Activated B cell treated with CpG ODN at 0.5 μM for 24 hours (primary cell): ENCODE measurements around the gene DGLUCY. TPM values are rescaled to one million over a fixed set of nuclear protein-coding genes. Genes with fewer than 3 reads are reported as not detected.
"Not testable (repeated sequence)": the region's sequence is repeated elsewhere in the genome, so short reads cannot be mapped to it uniquely, and the experiment has no call there.

Source experiments
- ATAC-seq: fragments of 200-7000 bp; cut with Tn5 transposase; one replicate; pipeline ENCODE4 v1.10.0; 2021; ENCODE audit warnings: low read depth, mild to moderate bottlenecking, moderate library complexity
- CTCF ChIA-PET: fragments of 350-600 bp; sonication (Branson Sonifier 250); formaldehyde crosslinking; loops from one replicate; lab custom pipeline; 2021; ENCODE audit warnings: antibody characterized with exemption; lab: Charles Lee
- POLR2A ChIA-PET: fragments of 350-600 bp; sonication (Branson Sonifier 250); formaldehyde crosslinking; loops from one replicate; lab custom pipeline; 2021; ENCODE audit warnings: antibody characterized with exemption; lab: Charles Lee
- DNase-seq: peaks from one replicate; pipeline ENCODE4 v3.0.0; 2022
- H3K27ac Mint-ChIP-seq: one replicate; pipeline ENCODE4 v1.8.0; 2020; ENCODE audit warnings: mixed read lengths
- H3K27me3 Mint-ChIP-seq: one replicate; pipeline ENCODE4 v1.8.0; 2021; ENCODE audit warnings: mixed read lengths
- H3K36me3 Mint-ChIP-seq: one replicate; pipeline ENCODE4 v1.8.0; 2021; ENCODE audit warnings: low read depth, mixed read lengths
- H3K4me1 Mint-ChIP-seq: one replicate; pipeline ENCODE4 v1.8.0; 2021; ENCODE audit warnings: mixed read lengths
- H3K4me3 Mint-ChIP-seq: one replicate; pipeline ENCODE4 v1.8.0; 2020; ENCODE audit warnings: mild to moderate bottlenecking, mixed read lengths
- H3K9me3 Mint-ChIP-seq: one replicate; pipeline ENCODE4 v1.8.0; 2020; ENCODE audit warnings: mixed read lengths
- CTCF ChIP-seq: fragments of 200-600 bp; IDR thresholded peaks from one replicate; pipeline ENCODE4 v1.8.0; 2022; ENCODE audit warnings: antibody characterized with exemption, mild to moderate bottlenecking
- intact Hi-C: fragments of 100-400 bp; cut with micrococcal nuclease; formaldehyde crosslinking; loops from one replicate; pipeline ENCODE4 v1.15.1; 2024
- total RNA-seq: library from RNA; stranded (reverse); gene quantifications from 2 replicates; pipeline ENCODE4 v1.2.3, GENCODE V29; 2022

DGLUCY gene
- total RNA-seq, 1 donor from 2014 or later = 92.7 TPM

DNA sequence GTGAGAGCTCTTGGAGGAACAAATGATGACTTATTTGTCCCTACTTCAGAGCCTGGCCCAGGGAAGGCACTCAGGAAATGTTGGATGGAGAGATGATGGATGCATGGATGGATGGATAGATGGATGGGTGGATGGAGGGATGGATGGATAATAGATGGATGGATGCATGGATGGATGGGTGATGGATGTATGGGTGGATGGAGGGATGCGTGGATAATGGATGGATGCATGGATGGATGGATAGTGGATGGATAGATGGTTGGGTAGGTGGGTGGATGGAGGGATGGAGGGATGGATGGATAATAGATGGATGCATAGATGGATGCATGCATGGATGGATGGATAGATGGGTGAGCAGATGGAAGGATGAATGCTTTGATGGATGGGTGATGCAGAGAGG is 107.4 kb downstream of the DGLUCY start:
- peaks cover 14% of the 10 kb centered on the region for H3K4me1 Mint-ChIP-seq
- ATAC-seq (no peak), DNase-seq (no peak)
- intact Hi-C loops = no loop called here
- no peak for TF ChIP-seq CTCF
- ChIA-PET CTCF (no interaction called here), POLR2A (no interaction called here)
- H3K27ac Mint-ChIP-seq = no peak overlapping the region
- no peaks in the 10 kb centered on the region for H3K9me3 Mint-ChIP-seq
- peaks cover 64% of the 10 kb centered on the region for H3K36me3 Mint-ChIP-seq
- H3K27me3 Mint-ChIP-seq = no peaks in the 10 kb centered on the region
- H3K4me3 Mint-ChIP-seq = no peak overlapping the region

GRCh38 chr14:91223028-91223783 is 109.3 kb downstream of the DGLUCY start:
- Mint-ChIP-seq H3K9me3 (no peaks in the 10 kb centered on the region), H3K4me1 (peaks cover 33% of the 10 kb centered on the region), H3K36me3 (peaks cover 47% of the 10 kb centered on the region), H3K4me3 (no peak overlapping the region), H3K27ac (peak overlapping the region; percentile 50), H3K27me3 (no peaks in the 10 kb centered on the region)
- no peak for TF ChIP-seq CTCF
- intact Hi-C loops = no loop called here
- DNase-seq (no peak), ATAC-seq (no peak)
- POLR2A ChIA-PET = no interaction called here
- CTCF ChIA-PET = interaction anchor here (1.7 kb wide), 1 partner anchor 46 kb away, joined by 4 read pairs; no protein-coding TSS in a partner anchor

DNA sequence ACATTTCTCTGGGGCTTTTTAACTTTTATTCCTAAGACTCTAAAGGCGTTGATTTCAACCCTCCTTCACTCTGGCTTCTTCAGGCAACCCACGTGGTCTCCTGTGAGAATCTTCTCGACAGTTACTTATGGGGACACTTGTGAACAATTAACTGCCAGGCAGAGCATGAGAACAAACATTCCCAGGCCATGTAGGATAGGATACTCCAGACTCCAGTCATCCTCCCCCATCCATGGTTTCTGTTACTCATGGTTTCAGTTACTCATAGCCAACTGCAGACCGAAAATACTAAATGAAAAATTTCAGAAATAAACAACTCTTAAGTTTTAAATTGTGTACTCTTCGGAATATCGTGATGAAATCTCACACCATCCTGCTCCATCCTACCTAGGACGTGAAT is 111.2 kb downstream of the DGLUCY start:
- Mint-ChIP-seq H3K4me3 (no peak overlapping the region), H3K27me3 (no peaks in the 10 kb centered on the region), H3K4me1 (peaks cover 51% of the 10 kb centered on the region), H3K27ac (no peak overlapping the region), H3K36me3 (peaks cover 41% of the 10 kb centered on the region), H3K9me3 (no peaks in the 10 kb centered on the region)
- POLR2A ChIA-PET = no interaction called here
- CTCF ChIA-PET = no interaction called here
- intact Hi-C loops = no loop called here
- DNase-seq (no peak), ATAC-seq (no peak)
- no peak for TF ChIP-seq CTCF

DNA sequence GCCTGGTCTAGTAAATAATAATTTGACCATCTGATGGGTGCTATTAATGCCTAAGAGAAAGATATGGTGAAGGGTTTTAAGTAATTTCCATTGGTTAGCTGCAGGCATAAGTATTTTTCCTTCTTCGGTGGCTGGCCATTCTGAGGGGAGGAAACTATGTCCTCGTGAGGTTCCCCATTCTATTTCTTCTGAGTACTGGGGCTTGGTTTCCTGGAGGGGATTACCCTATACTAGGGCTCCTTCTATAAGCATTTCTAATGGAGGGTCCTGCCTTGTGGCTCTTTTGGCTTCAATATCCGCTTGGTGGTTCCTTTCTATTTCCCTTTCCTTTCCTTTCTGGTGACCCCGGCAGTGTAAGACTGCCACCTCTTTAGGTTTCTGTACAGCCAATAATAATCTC is 112.5 kb downstream of the DGLUCY start:
- H3K27ac Mint-ChIP-seq, H3K27me3 Mint-ChIP-seq, H3K9me3 Mint-ChIP-seq, ATAC-seq, H3K4me3 Mint-ChIP-seq, intact Hi-C loops, CTCF ChIA-PET, DNase-seq: not testable (repeated sequence)
- POLR2A ChIA-PET = interaction anchor here (4.7 kb wide), 1 partner anchor 17 kb away, joined by 101 read pairs; the partner anchor contains the start of gene GPR68
- Mint-ChIP-seq H3K36me3 (peaks cover 33% of the 10 kb centered on the region), H3K4me1 (peaks cover 65% of the 10 kb centered on the region)

- no peak for DNase-seq
- ChIA-PET POLR2A (interaction anchor here (1.4 to 4.7 kb wide), 3 partner anchors 8 to 167 kb away, joined by 5 to 101 read pairs (median 6); partner anchors contain the start of genes GPR68 and RPS6KA5), CTCF (interaction anchor here (0.6 to 0.7 kb wide), 2 partner anchors 54 to 1230 kb away, joined by 4 to 5 read pairs; no protein-coding TSS in a partner anchor)
- H3K36me3 Mint-ChIP-seq = peaks cover 26% of the 10 kb centered on the region
- intact Hi-C loops = no loop called here
- H3K27me3 Mint-ChIP-seq = no peaks in the 10 kb centered on the region
- no peak for TF ChIP-seq CTCF
- peak overlapping the region; percentile 89 for H3K27ac Mint-ChIP-seq
- no peak for ATAC-seq
- peaks cover 2% of the 10 kb centered on the region for H3K9me3 Mint-ChIP-seq
- no peak overlapping the region for H3K4me3 Mint-ChIP-seq
- peaks cover 71% of the 10 kb centered on the region for H3K4me1 Mint-ChIP-seq
Measured at GRCh38 chr14:91227183-91227628, 113.3 kb downstream of the DGLUCY start.
